Activated CD4-positive, alpha-beta T cell treated with anti-CD3 and anti-CD28 coated beads for 36 hours (primary cell): ENCODE data around the gene CERS2. TPM values are rescaled to one million over a fixed set of nuclear protein-coding genes. Genes with fewer than 3 reads are reported as not detected.

Experiments used
- ATAC-seq: fragments of 200-7000 bp; cut with Tn5 transposase; one replicate; pipeline ENCODE4 v1.10.0; 2021; ENCODE audit warnings: mild to moderate bottlenecking, moderate library complexity
- CTCF ChIA-PET: fragments of 350-600 bp; sonication (Branson Sonifier 250); formaldehyde crosslinking; loops from one replicate; lab custom pipeline; 2021; ENCODE audit warnings: antibody characterized with exemption; lab: Charles Lee
- POLR2A ChIA-PET: fragments of 350-600 bp; sonication (Branson Sonifier 250); formaldehyde crosslinking; loops from one replicate; lab custom pipeline; 2021; ENCODE audit warnings: antibody characterized with exemption, inconsistent platforms; lab: Charles Lee
- DNase-seq: peaks from one replicate; pipeline ENCODE4 v3.0.0-alpha.2; 2020
- H3K27ac Mint-ChIP-seq: one replicate; pipeline ENCODE4 v1.8.0; 2021; ENCODE audit warnings: mixed read lengths
- H3K27me3 Mint-ChIP-seq: one replicate; pipeline ENCODE4 v1.8.0; 2021; ENCODE audit warnings: mixed read lengths
- H3K36me3 Mint-ChIP-seq: one replicate; pipeline ENCODE4 v1.8.0; 2021; ENCODE audit warnings: low read depth, mixed read lengths
- H3K4me1 Mint-ChIP-seq: one replicate; pipeline ENCODE4 v1.8.0; 2021; ENCODE audit warnings: mixed read lengths
- H3K4me3 Mint-ChIP-seq: one replicate; pipeline ENCODE4 v1.8.0; 2021; ENCODE audit warnings: mild to moderate bottlenecking, moderate library complexity, mixed read lengths
- H3K9me3 Mint-ChIP-seq: one replicate; pipeline ENCODE4 v1.8.0; 2021; ENCODE audit warnings: low read depth, mixed read lengths
- intact Hi-C, 2 experiments: fragments of 100-400 bp; cut with DNase I in 1 of 2; cut with micrococcal nuclease in 1 of 2; formaldehyde crosslinking; loops; one replicate each; pipeline versions ENCODE4 v1.14.2 to v1.15.1; 2022 to 2024; cut with DNase I, micrococcal nuclease
- total RNA-seq, 2 experiments: library from RNA; stranded (reverse); gene quantifications; one replicate each; pipeline ENCODE4 v1.2.3, GENCODE V29; 2021

Gene CERS2
- total RNA-seq, 2 experiments from 2014 or later: 134 to 151 TPM

DNA sequence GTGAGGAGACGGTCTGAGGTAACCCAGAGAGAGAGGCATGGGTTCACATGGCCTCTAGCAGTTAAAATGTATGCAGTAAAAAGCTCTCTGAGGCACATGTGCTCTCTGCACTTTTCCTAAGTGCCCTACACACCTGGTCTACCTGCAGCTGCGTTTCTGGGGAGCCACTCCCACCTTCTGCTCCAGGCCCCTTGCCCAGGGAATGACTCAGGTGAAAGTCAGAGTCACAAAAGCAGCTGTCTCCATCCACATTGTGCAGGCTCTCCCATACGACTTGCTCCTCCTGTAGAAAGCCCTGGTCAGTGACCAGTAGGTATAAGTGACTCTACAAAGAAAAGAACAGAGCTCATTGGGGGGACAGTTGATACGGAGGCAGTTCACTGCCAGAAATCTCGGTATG lies 23.3 kb upstream of the CERS2 start:
- CTCF ChIA-PET: interaction anchor here (0.6 to 8.0 kb wide), 4 partner anchors 8 to 433 kb away, joined by 3 to 90 read pairs (median 36); partner anchors contain the start of genes ANXA9 and MINDY1
- intact Hi-C loops: loop anchor here in 1 of 2 experiments (5.0 kb wide), 2 partner anchors 536 to 741 kb away; partner anchors contain the start of gene CA14
- POLR2A ChIA-PET: no interaction called here
- ATAC-seq: no peak
- Mint-ChIP-seq H3K27ac (no peak overlapping the region), H3K27me3 (no peaks in the 10 kb centered on the region), H3K4me1 (peaks cover 37% of the 10 kb centered on the region), H3K4me3 (no peak overlapping the region), H3K36me3 (peaks cover 17% of the 10 kb centered on the region), H3K9me3 (no peaks in the 10 kb centered on the region)
- DNase-seq: no peak

- DNase-seq (no peak), ATAC-seq (no peak)
- H3K27me3 Mint-ChIP-seq: no peaks in the 10 kb centered on the region
- no peaks in the 10 kb centered on the region for H3K9me3 Mint-ChIP-seq
- no peak overlapping the region for H3K4me3 Mint-ChIP-seq
- POLR2A ChIA-PET: no interaction called here
- CTCF ChIA-PET: interaction anchor here (0.7 to 8.0 kb wide), 7 partner anchors 9 to 304 kb away, joined by 3 to 90 read pairs (median 8); partner anchors contain the start of genes ANXA9 and MINDY1
- intact Hi-C loops: loop anchor here in 1 of 2 experiments (5.0 kb wide), 2 partner anchors 535 to 740 kb away; partner anchors contain the start of gene CA14
- peaks cover 31% of the 10 kb centered on the region for H3K4me1 Mint-ChIP-seq
- no peak overlapping the region for H3K27ac Mint-ChIP-seq
- H3K36me3 Mint-ChIP-seq: peaks cover 17% of the 10 kb centered on the region
Observed at GRCh38 chr1:150997126-150997872, 22.7 kb upstream of the CERS2 start.

DNA sequence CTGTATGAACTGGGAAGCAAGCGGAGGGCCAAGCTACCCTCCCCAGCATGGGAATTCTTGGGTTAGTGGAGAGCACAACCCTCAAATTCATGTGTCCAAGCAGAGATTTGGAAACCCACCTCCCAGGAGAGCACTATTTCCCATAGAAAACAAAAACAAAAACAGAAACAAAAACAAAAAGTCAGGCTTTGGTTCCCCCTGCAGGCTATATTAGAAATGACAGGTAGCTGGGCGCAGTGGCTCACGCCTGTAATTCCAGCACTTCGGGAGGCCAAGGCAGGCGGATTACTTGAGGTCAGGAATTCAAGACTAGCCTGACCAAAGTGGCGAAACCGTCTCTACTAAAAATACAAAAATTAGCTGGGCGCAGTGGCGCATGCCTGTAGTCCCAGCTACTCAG lies 21.3 kb upstream of the CERS2 start:
- no peaks in the 10 kb centered on the region for H3K9me3 Mint-ChIP-seq
- no peaks in the 10 kb centered on the region for H3K27me3 Mint-ChIP-seq
- DNase-seq (peak; percentile 47), ATAC-seq (peak; percentile 34)
- peaks cover 10% of the 10 kb centered on the region for H3K36me3 Mint-ChIP-seq
- H3K4me1 Mint-ChIP-seq: peaks cover 18% of the 10 kb centered on the region
- intact Hi-C loops: loop anchor here in 1 of 2 experiments (5.0 kb wide), 2 partner anchors 534 to 739 kb away; partner anchors contain the start of gene CA14
- no peak overlapping the region for H3K27ac Mint-ChIP-seq
- H3K4me3 Mint-ChIP-seq: no peak overlapping the region
- ChIA-PET POLR2A (interaction anchor here (0.7 kb wide), 1 partner anchor 75 kb away, joined by 3 read pairs; no protein-coding TSS in a partner anchor), CTCF (interaction anchor here (0.6 to 8.0 kb wide), 30 partner anchors 10 to 508 kb away, joined by 3 to 90 read pairs (median 4); partner anchors contain the start of genes ANXA9, CERS2, ENSA and MINDY1)

GRCh38 chr1:150995460-150995859 lies 20.8 kb upstream of the CERS2 start:
- no peak for ATAC-seq
- Mint-ChIP-seq H3K9me3 (no peaks in the 10 kb centered on the region), H3K27ac (no peak overlapping the region), H3K27me3 (no peaks in the 10 kb centered on the region), H3K4me1 (peaks cover 14% of the 10 kb centered on the region), H3K4me3 (no peak overlapping the region), H3K36me3 (peaks cover 10% of the 10 kb centered on the region)
- DNase-seq: no peak
- CTCF ChIA-PET: interaction anchor here (0.6 to 8.0 kb wide), 25 partner anchors 8 to 508 kb away, joined by 3 to 90 read pairs (median 4); partner anchors contain the start of genes ANXA9, ENSA, MINDY1 and TNFAIP8L2
- POLR2A ChIA-PET: no interaction called here
- intact Hi-C loops: loop anchor here in 1 of 2 experiments (5.0 kb wide), 2 partner anchors 533 to 738 kb away; partner anchors contain the start of gene CA14

DNA sequence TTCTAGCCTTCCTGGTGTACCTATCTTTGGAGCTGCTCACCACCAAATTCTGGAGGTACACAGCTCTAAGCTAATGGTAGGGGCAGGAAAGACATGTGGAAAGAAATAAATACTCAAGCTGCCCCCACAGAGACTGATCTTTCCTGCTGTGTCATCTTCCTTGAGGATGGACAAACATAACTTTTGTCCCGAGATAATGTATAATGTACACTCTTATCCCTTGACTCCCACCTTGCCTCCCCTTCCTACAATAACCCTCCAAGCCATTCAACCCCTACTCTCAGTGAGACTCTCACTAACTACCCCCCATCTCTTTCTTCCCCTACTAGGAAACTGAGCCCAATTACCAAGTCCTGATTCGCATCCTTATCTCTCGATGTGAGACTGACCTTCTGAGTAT lies 19.6 kb upstream of the CERS2 start:
- H3K27me3 Mint-ChIP-seq: no peaks in the 10 kb centered on the region
- ATAC-seq: no peak
- peaks cover 9% of the 10 kb centered on the region for H3K36me3 Mint-ChIP-seq
- no peaks in the 10 kb centered on the region for H3K9me3 Mint-ChIP-seq
- ChIA-PET POLR2A (no interaction called here), CTCF (interaction anchor here (0.7 to 8.0 kb wide), 7 partner anchors 8 to 134 kb away, joined by 3 to 90 read pairs (median 13); partner anchors contain the start of genes ANXA9 and MINDY1)
- intact Hi-C loops: no loop called here
- no peak overlapping the region for H3K4me3 Mint-ChIP-seq
- peaks cover 6% of the 10 kb centered on the region for H3K4me1 Mint-ChIP-seq
- peak overlapping the region; percentile 22 for H3K27ac Mint-ChIP-seq
- DNase-seq: no peak

- no peaks in the 10 kb centered on the region for H3K9me3 Mint-ChIP-seq
- H3K27ac Mint-ChIP-seq: no peak overlapping the region
- H3K36me3 Mint-ChIP-seq: peaks cover 4% of the 10 kb centered on the region
- ATAC-seq: no peak
- DNase-seq: no peak
- CTCF ChIA-PET: interaction anchor here (6.2 to 8.0 kb wide), 2 partner anchors 12 to 13 kb away, joined by 68 to 90 read pairs; partner anchors contain the start of genes ANXA9 and MINDY1
- no peaks in the 10 kb centered on the region for H3K4me1 Mint-ChIP-seq
- H3K27me3 Mint-ChIP-seq: no peaks in the 10 kb centered on the region
- intact Hi-C loops: no loop called here
- POLR2A ChIA-PET: no interaction called here
- no peak overlapping the region for H3K4me3 Mint-ChIP-seq
Observed at GRCh38 chr1:150992626-150993025, 18.0 kb upstream of the CERS2 start.

GRCh38 chr1:150987924-150988323 lies 13.3 kb upstream of the CERS2 start:
- Mint-ChIP-seq H3K9me3 (no peaks in the 10 kb centered on the region), H3K4me1 (no peaks in the 10 kb centered on the region), H3K36me3 (no peaks in the 10 kb centered on the region), H3K27ac (no peak overlapping the region), H3K4me3 (no peak overlapping the region), H3K27me3 (no peaks in the 10 kb centered on the region)
- CTCF ChIA-PET: interaction anchor here (0.6 to 3.8 kb wide), 5 partner anchors 8 to 151 kb away, joined by 3 to 24 read pairs (median 4); partner anchors contain the start of gene MINDY1
- intact Hi-C loops: no loop called here
- DNase-seq (no peak), ATAC-seq (no peak)
- POLR2A ChIA-PET: interaction anchor here (0.5 kb wide), 1 partner anchor 456 kb away, joined by 13 read pairs; no protein-coding TSS in a partner anchor

DNA sequence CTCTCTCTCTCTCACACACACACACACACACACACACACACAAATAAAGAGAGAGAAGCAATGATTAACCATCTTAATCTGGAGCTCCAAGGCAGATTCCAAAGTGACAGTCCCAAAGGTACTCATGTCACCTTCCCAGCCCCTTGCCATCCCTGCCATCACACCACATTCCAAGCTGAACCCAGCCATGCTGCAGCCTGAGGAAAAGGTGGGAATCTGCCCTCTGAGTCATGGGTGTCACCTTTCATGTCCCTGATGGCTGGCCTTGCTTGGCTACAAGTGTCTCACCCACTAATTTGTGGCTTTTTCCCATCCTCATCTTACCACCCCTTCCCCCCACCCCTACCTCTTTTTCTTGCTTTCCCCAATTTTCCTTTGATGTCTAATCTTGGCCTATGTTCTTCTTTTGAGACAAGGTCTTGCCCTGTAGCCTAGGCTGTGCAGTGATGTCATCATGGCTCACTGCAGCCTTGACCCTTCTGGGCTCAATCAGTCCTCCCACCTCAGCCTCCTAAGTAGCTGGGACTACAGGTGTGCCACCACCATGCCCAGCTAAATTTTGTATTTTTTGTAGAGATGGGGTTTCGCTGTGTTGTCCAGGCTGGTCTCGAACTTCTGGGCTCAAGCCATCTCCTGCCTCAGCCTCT lies 10.7 kb upstream of the CERS2 start:
- no peak overlapping the region for H3K27ac Mint-ChIP-seq
- H3K4me1 Mint-ChIP-seq: no peaks in the 10 kb centered on the region
- POLR2A ChIA-PET: no interaction called here

DNA sequence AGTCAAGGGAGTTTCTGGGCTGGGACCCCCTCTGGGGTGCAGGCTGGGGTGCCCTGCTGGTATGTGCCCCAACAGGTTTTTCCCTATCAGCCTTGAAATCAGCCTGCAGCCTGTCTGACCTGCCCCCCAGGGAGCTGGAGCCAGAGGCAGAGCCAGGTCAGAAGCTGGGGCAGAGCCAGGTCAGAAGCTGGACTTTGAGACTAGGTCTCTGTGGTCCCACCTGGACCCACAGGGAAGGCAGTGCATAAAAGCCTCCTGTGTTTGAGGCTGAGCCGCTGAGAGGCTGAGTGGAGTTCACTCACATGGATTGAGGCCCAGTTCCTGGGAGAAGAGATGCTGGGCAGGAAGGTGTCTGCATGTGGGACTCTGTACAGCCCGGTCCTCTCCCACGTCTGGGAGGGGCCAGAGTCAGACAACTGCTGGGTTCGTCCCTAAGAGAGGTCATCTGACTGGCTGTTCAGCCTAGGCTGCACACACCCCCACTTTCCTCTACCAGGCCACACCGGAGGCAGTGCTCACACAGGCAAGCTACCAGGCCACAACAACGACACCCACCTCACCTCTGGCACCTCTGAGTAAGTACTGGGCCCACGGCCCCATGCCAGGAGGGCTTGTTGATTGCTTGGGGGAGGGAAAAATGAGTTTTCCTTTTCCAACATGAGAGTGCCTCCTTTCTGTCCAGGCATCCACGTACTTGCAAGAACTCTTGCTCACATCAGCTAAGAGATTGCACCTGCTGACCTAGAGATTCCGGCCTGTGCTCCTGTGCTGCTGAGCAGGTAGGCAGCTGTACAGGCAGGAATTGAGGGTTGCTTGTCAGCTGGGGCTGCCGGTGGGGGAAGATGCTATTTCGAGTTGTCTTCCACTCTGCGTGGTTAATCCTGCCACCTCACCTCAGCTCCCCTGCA lies 7.4 kb upstream of the CERS2 start, which contains the start of gene ANXA9:
Gene ANXA9 (plus strand): TSS at position 488 of the 908 bp plus-strand sequence. CDS start 814 bp downstream, outside the sequence.
- intact Hi-C loops: no loop called here
- Mint-ChIP-seq H3K36me3 (no peaks in the 10 kb centered on the region), H3K4me1 (peaks cover 21% of the 10 kb centered on the region), H3K27ac (no peak within 1 kb of the TSS), H3K4me3 (no peak within 1 kb of the TSS), H3K27me3 (no peaks in the 10 kb centered on the region), H3K9me3 (no peaks in the 10 kb centered on the region)
- no peak for DNase-seq
- no peak for ATAC-seq
- POLR2A ChIA-PET: interaction anchor here (0.6 kb wide), 1 partner anchor 112 kb away, joined by 3 read pairs; no protein-coding TSS in a partner anchor
- CTCF ChIA-PET: interaction anchor here (0.9 to 7.1 kb wide), 7 partner anchors 14 to 362 kb away, joined by 3 to 90 read pairs (median 3); partner anchors contain the start of genes C1orf56 and MINDY1

More for the DNA sequence above, 10.7 kb upstream of the CERS2 start:
- Mint-ChIP-seq H3K27me3 (no peaks in the 10 kb centered on the region), H3K36me3 (no peaks in the 10 kb centered on the region), H3K4me3 (no peak overlapping the region), H3K9me3 (no peaks in the 10 kb centered on the region)
- no peak for DNase-seq
- CTCF ChIA-PET: interaction anchor here (0.8 to 3.8 kb wide), 3 partner anchors 10 to 39 kb away, joined by 3 to 24 read pairs (median 3); no protein-coding TSS in a partner anchor
- intact Hi-C loops: no loop called here
- ATAC-seq: no peak

DNA sequence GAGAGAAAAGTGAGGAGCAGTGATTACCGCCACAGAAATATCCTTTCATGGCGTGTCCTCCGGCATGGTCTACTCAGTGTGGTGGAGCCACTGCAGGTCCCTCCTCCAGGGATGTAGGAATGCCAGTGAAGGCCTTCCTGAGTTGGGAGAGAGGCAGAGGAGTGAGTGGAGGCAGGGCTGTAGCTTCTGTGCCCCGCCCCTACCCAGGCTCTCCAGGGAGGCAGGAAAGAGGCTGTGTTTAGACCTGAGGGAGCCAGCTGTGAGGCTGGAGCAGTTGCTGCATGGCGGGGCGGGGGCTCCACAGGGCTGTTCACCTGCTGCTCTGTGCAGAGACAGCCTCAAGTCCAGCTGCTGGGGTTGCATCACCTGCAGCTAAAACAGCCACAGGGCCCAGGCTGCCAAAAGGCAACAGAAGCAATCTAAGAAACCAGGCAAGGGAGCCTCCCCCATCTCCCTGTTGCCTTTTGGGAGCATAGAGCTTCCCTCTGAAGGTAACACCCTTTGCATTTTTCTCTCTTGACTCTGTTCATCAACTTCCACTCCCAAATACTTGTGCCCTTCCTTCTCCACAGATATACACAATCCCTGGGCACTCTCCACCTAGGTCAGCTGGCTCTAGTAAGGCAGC lies 6.7 kb upstream of the CERS2 start:
- POLR2A ChIA-PET: no interaction called here
- no peak overlapping the region for H3K27ac Mint-ChIP-seq

More for the DNA sequence above, 6.7 kb upstream of the CERS2 start:
- intact Hi-C loops: no loop called here
- DNase-seq: no peak
- H3K36me3 Mint-ChIP-seq: no peaks in the 10 kb centered on the region
- H3K4me1 Mint-ChIP-seq: peaks cover 29% of the 10 kb centered on the region
- H3K27me3 Mint-ChIP-seq: no peaks in the 10 kb centered on the region
- H3K9me3 Mint-ChIP-seq: no peaks in the 10 kb centered on the region
- ATAC-seq: no peak
- CTCF ChIA-PET: interaction anchor here (1.1 to 7.1 kb wide), 7 partner anchors 8 to 361 kb away, joined by 3 to 90 read pairs (median 19); partner anchors contain the start of genes C1orf56 and MINDY1
- no peak overlapping the region for H3K4me3 Mint-ChIP-seq
